GM06990 (cell line): ENCODE measurements around the gene F2R.
"Not testable (repeated sequence)": the region's sequence is repeated elsewhere in the genome, so short reads cannot be mapped to it uniquely, and the experiment has no call there.

Experiments
- DNase-seq: peaks from one replicate; pipeline ENCODE4 v3.0.0-alpha.2; 2011; ENCODE audit not compliant: insufficient read length; ENCODE audit errors: extremely low read depth
- H3K27me3 ChIP-seq: replicated peaks from 2 replicates; pipeline ENCODE4 v1.6.0; 2011; ENCODE audit warnings: low read length; ENCODE audit not compliant: control insufficient read depth, insufficient read depth
- H3K36me3 ChIP-seq: 2 replicates; pipeline ENCODE4 v1.5.1; 2011; ENCODE audit warnings: low read length; ENCODE audit not compliant: control insufficient read depth, insufficient read depth
- H3K4me3 ChIP-seq: replicated peaks from 2 replicates; pipeline ENCODE4 v1.5.1; 2011; ENCODE audit warnings: low read depth, mild to moderate bottlenecking, control low read depth, low read length
- CTCF ChIP-seq: IDR thresholded peaks from 2 replicates; pipeline ENCODE4 v1.5.1; 2011; ENCODE audit warnings: low read length, control low read depth, mild to moderate bottlenecking, inconsistent platforms; ENCODE audit not compliant: insufficient read depth, poor library complexity, severe bottlenecking

The F2R gene

GRCh38 chr5:76776391-76776790 lies 60.5 kb downstream of the F2R start:
- no peak for DNase-seq
- no peaks in the 10 kb centered on the region for H3K36me3 ChIP-seq

GRCh38 chr5:76780616-76781015 lies 64.7 kb downstream of the F2R start:
- not testable (repeated sequence) for H3K36me3 ChIP-seq, H3K4me3 ChIP-seq, DNase-seq, H3K27me3 ChIP-seq

More at GRCh38 chr5:76776391-76776790, 60.5 kb downstream of the F2R start:
- Histone ChIP-seq H3K4me3 (no peak overlapping the region), H3K27me3 (no peaks in the 10 kb centered on the region)
- TF ChIP-seq CTCF: no peak

GRCh38 chr5:76781775-76782174 lies 65.8 kb downstream of the F2R start:
- no peak for TF ChIP-seq CTCF
- DNase-seq: no peak
- no peak overlapping the region for H3K4me3 ChIP-seq
- H3K36me3 ChIP-seq: no peaks in the 10 kb centered on the region
- no peaks in the 10 kb centered on the region for H3K27me3 ChIP-seq

- H3K36me3 ChIP-seq: no peaks in the 10 kb centered on the region
- no peak overlapping the region for H3K4me3 ChIP-seq
- no peak for DNase-seq
- no peaks in the 10 kb centered on the region for H3K27me3 ChIP-seq
- TF ChIP-seq CTCF: no peak
Measured at GRCh38 chr5:76782444-76782843, 66.5 kb downstream of the F2R start.
